ENCODE data around the gene CDK9.

- no peak for TF ChIP-seq CTCF (IDR thresholded peaks at IDR 0.05)
- no peak for TF ChIP-seq POLR2A (IDR thresholded peaks at IDR 0.05)
These were observed 24.7 kb downstream of the CDK9 start for GRCh38 chr9:127810378-127811187.

Data from esophagus squamous epithelium (tissue), 4 donors.